Heart right ventricle (tissue), 16 donors: ENCODE results near the gene LDB2. TPM values are rescaled to one million over a fixed set of nuclear protein-coding genes. Genes with fewer than 3 reads are reported as not detected.

ENCODE experiments used
- ATAC-seq, 8 donors: fragments of 200-7000 bp; cut with Tn5 transposase; one replicate each; pipeline ENCODE4 v1.9.1; 2020; ENCODE audit warnings: mild to moderate bottlenecking in 8 of 8, moderate library complexity in 8 of 8, moderate number of reproducible peaks in 1 of 8
- DNase-seq, 2 donors: peaks; one replicate each; pipeline ENCODE4 v3.0.0-alpha.2; 2020
- H3K27ac ChIP-seq, 10 donors: fragments of 200-600 bp; sonication (generic) in 2 of 10; one replicate each; pipeline versions ENCODE4 v1.5.0 to v1.8.0; 2020 to 2022; ENCODE audit warnings: mild to moderate bottlenecking in 3 of 10
- H3K27me3 ChIP-seq, 7 donors: fragments of 200-600 bp; one replicate each; pipeline ENCODE4 v1.8.0; 2021 to 2022; ENCODE audit warnings: mild to moderate bottlenecking in 2 of 7
- H3K36me3 ChIP-seq, 9 donors: fragments of 200-600 bp; sonication (generic) in 1 of 9; one replicate each; pipeline versions ENCODE4 v1.5.0 to v1.8.0; 2020 to 2022; ENCODE audit warnings: mild to moderate bottlenecking in 2 of 9
- H3K4me1 ChIP-seq, 9 donors: fragments of 200-600 bp; sonication (generic) in 1 of 9; one replicate each; pipeline versions ENCODE4 v1.5.0 to v1.8.0; 2020 to 2022; ENCODE audit warnings: mild to moderate bottlenecking in 4 of 9
- H3K4me3 ChIP-seq, 10 donors: fragments of 200-600 bp; sonication (generic) in 2 of 10; one replicate each; pipeline versions ENCODE4 v1.5.0 to v1.8.0; 2020 to 2022; ENCODE audit warnings: mild to moderate bottlenecking in 7 of 10, moderate library complexity in 2 of 10
- H3K9me3 ChIP-seq, 11 donors: fragments of 200-600 bp in 10 of 11; sonication (generic) in 2 of 11; one replicate each; pipeline versions ENCODE4 v1.5.0 to v1.8.0; 2013 to 2022; ENCODE audit warnings: mild to moderate bottlenecking in 2 of 11, control low read depth in 1 of 11, moderate library complexity in 1 of 11
- WGBS, 2 donors: extraction: QIAGEN DNeasy Blood & Tissue Kit; methylation state at CpG; one replicate each; pipeline ENCODE4 v1.1.7; 2013; ENCODE audit warnings: inconsistent platforms in 1 of 2; 5-methylcytosine and 5-hydroxymethylcytosine counted together
- intact Hi-C, 10 donors: fragments of 100-400 bp; cut with DNase I; formaldehyde crosslinking; loops; one replicate each; pipeline versions ENCODE4 v1.11.1 to v1.14.2; 2022
- polyA plus RNA-seq, 2 donors: library from polyadenylated mRNA; stranded (reverse); fragments of 200-250 nt; gene quantifications; one replicate each; pipeline ENCODE4 v1.2.3, GENCODE V29; 2013
- total RNA-seq, 10 donors: library from RNA; stranded (reverse); fragmentation: NEBNext Ultra II Directional in 3 of 10; extraction: Animal tissue kit (Norgen Biotek cat#: 25700) in 3 of 10; gene quantifications; one replicate each; pipeline versions ENCODE4 v1.2.1 to v1.2.4, GENCODE V29; 2021 to 2023
- TF ChIP-seq, protein P1 (sequence below), 9 donors: fragments of 200-600 bp; sonication (generic) in 2 of 9; IDR thresholded peaks; one replicate each; pipeline versions ENCODE4 v1.5.0 to v1.8.0; 2021 to 2022; ENCODE audit warnings: antibody characterized with exemption in 9 of 9, mild to moderate bottlenecking in 5 of 9, moderate library complexity in 1 of 9
- donor health status: Arrhythmogenic right ventricular cardiomyopathy.
- donor health status: ischemic (EF 13 %, LVEDD 7.1; RV severe dilation, severe dysfunction).
- donor health status: healthy with polysubstance abuse.
- donor health status: DM: no; HTN: yes; CAD: no.
- donor health status: DM: no; HTN: no; CAD: no.
- donor health status: ischemic (EF 25% LVEDD 6.9; RV normal size, moderate dysfunction).
- donor health status: ischemic (EF 25% LVEDD 5.7; RV mildly dilated, moderate dysfunction).
- donor health status: healthy.
- donor health status: DM: yes; HTN: yes; CAD: no.
- donor health status: Ischemic cardiomyopathy.
- donor health status: ischemic (EF 35%, LVEDD 5.7; RV mildly dilated, moderate dysfunction).
- donor health status: nonischemic (EF 11% LVEDD 7.7; RV severe dilation, severe dysfunction).
- donor health status: DM: yes; HTN: yes; CAD: no.
- donor health status: PGD.
- donor health status: ischemic (EF 29% LVEDD 5.4; RV normal size, mild dysfunction).
- donor health status: nonischemic (EF 23%, LVEDD 6.1; RV moderate dilation, normal function).

The LDB2 gene
- total and polyA plus RNA-seq, 12 donors, result 14.5 to 43.3 (median 23.5) TPM

DNA sequence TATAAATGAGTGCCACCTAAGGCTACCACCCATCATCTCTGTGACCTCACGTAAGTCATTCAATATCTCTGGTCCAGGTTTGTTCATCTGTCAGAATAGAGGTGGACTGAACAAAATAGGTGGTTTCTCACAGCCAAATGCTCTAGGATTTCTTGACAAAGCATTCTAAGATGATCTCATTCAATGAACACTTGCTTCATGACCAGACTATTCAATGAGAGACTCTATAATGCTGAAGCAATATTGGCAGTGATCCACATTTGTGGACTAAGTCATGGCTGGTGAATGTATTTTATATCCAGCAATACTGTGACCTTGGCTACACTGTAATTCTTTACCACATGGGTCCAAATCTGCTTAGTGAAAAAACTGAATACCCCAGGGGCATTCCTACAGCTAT, 37.9 kb downstream of the LDB2 start:
- ATAC-seq (no peak), DNase-seq (no peak)
- Histone ChIP-seq H3K36me3 (no peaks in the 10 kb centered on the region), H3K27me3 (no peaks in the 10 kb centered on the region), H3K4me1 (peaks cover 4 to 93% (median 24%) of the 10 kb centered on the region in 9 donors), H3K9me3 (no peaks in the 10 kb centered on the region), H3K27ac (peak overlapping the region in 9 of 10 donors; percentile 39 to 87 (median 71)), H3K4me3 (no peak overlapping the region)
- TF ChIP-seq, protein P1, sequence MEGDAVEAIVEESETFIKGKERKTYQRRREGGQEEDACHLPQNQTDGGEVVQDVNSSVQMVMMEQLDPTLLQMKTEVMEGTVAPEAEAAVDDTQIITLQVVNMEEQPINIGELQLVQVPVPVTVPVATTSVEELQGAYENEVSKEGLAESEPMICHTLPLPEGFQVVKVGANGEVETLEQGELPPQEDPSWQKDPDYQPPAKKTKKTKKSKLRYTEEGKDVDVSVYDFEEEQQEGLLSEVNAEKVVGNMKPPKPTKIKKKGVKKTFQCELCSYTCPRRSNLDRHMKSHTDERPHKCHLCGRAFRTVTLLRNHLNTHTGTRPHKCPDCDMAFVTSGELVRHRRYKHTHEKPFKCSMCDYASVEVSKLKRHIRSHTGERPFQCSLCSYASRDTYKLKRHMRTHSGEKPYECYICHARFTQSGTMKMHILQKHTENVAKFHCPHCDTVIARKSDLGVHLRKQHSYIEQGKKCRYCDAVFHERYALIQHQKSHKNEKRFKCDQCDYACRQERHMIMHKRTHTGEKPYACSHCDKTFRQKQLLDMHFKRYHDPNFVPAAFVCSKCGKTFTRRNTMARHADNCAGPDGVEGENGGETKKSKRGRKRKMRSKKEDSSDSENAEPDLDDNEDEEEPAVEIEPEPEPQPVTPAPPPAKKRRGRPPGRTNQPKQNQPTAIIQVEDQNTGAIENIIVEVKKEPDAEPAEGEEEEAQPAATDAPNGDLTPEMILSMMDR (IDR thresholded peaks at IDR 0.05), result no peak
- intact Hi-C loops, result no loop called here
- 42 to 91% methylated on average over 1 of the region's 1 CpG for WGBS, 2 donors

DNA sequence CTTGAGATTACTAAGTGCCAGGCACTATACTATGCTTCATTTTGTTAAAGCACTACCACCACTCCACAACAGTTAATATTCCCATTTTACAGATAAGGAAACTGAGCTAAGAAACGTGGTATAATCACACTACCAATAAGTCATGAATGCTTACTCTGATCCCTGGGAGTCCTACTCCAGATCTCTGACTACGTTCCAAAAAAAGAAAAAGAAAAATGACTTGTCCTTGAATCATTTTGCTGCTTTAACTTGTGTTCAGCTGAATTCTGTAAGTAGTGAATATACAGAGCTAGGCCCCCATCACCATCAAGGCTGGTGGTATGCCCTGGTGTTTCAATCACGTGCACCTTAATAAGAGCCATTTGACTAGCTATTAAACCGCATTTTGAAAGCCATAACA, 39.4 kb downstream of the LDB2 start:
- intact Hi-C loops, result loop anchor here in 3 of 10 donors (2.0 to 5.0 kb wide), 3 partner anchors 32 to 38 kb away; partner anchors contain the start of gene LDB2 (in 1 of the 3)
- Histone ChIP-seq H3K36me3 (no peaks in the 10 kb centered on the region), H3K4me1 (peaks cover 4 to 84% (median 24%) of the 10 kb centered on the region in 9 donors), H3K27me3 (no peaks in the 10 kb centered on the region), H3K4me3 (no peak overlapping the region), H3K27ac (peak overlapping the region; percentile 13 to 87 (median 72)), H3K9me3 (no peaks in the 10 kb centered on the region)
- peak in 1 of 8 donors; percentile 15 for ATAC-seq
- DNase-seq, result no peak
- 66 to 72% methylated on average over 4 of the region's 4 CpGs for WGBS, 2 donors
- TF ChIP-seq, protein P1 (IDR thresholded peaks at IDR 0.05), result no peak

DNA sequence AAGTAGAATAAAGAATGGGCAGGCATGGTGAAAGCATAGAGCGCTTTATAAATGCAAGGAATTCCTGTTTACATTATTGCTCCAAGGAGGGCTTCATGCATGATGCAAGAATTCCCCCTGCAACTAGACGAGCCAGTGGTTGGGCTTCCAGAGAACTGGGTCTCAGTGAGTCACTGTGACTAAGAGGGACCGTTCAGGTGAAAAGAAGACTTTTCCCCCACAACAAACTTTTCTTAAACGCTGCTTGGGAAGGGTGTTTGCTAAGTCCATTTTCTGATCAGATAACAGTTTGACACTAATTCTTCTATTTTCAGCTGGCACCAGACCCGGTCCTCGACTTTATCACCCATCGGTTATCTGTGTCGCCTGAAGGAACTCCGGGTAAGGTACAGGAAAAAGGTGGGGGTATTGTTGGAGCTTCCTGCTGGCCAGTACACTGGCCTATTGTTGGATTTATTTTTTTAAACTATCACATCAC, 40.1 kb downstream of the LDB2 start:
- ATAC-seq (peak; percentile 79 to 94 (median 88)), DNase-seq (peak in 1 of 2 donors; percentile 69)
- Histone ChIP-seq H3K9me3 (no peaks in the 10 kb centered on the region), H3K4me3 (no peak overlapping the region), H3K27ac (peak overlapping the region; percentile 54 to 86 (median 78)), H3K36me3 (no peaks in the 10 kb centered on the region), H3K4me1 (peaks cover 4 to 77% (median 24%) of the 10 kb centered on the region in 9 donors), H3K27me3 (no peaks in the 10 kb centered on the region)
- 35% methylated on average over 9 of the region's 9 CpGs for WGBS, 2 donors
- TF ChIP-seq, protein P1 (IDR thresholded peaks at IDR 0.05), result no peak
- intact Hi-C loops, result loop anchor here in 3 of 10 donors (2.0 to 5.0 kb wide), 3 partner anchors 32 to 39 kb away; partner anchors contain the start of gene LDB2 (in 1 of the 3)

DNA sequence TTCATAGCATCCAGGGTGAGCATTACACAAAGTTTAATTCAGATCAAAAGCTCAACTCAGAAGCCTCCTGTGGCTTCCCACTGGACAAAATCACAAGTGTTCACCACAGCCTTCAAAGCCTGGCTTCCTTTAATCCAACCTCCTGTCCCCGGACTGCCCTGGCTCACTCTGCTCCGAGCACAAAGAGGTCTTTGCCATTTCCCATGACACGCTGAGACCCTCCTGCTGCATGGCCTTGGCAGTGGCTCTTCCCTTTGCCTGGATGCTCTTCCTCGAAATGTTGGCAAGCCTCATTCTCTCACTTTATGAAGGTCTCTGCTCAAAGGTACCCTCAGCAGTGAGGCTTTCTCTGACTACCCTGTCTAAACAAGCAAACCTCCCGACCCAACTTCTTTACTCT, 41.0 kb downstream of the LDB2 start:
- TF ChIP-seq, protein P1 (IDR thresholded peaks at IDR 0.05), result no peak
- WGBS, 2 donors, result 68 to 75% methylated on average over 5 of the region's 5 CpGs
- Histone ChIP-seq H3K27me3 (no peaks in the 10 kb centered on the region), H3K27ac (peak overlapping the region; percentile 54 to 86 (median 78)), H3K4me3 (no peak overlapping the region), H3K36me3 (no peaks in the 10 kb centered on the region), H3K4me1 (peaks cover 4 to 76% (median 17%) of the 10 kb centered on the region in 9 donors), H3K9me3 (no peaks in the 10 kb centered on the region)
- intact Hi-C loops, result loop anchor here in 3 of 10 donors (5.0 kb wide), 2 partner anchors 35 to 40 kb away; partner anchors contain the start of gene LDB2 (in 1 of the 3)
- ATAC-seq (peak in 2 of 8 donors; percentile 36 to 37), DNase-seq (no peak)
